NCI-H2196 treated with DMSO at 0.1 percent for 48 hours (cell line): ENCODE results near the gene BORCS8.
A peak's percentile ranks its signal among the peaks of the same experiment; 100 is the strongest.
"Not testable (repeated sequence)": the region's sequence is repeated elsewhere in the genome, so short reads cannot be mapped to it uniquely, and the experiment has no call there.

Experiments
- DNase-seq: peaks from one replicate; lab custom pipeline; 2025; ENCODE audit not compliant: unreplicated experiment; lab: John Stamatoyannopoulos, UW

Gene BORCS8

GRCh38 chr19:19192078-19192882 lies at the start of gene BORCS8, which contains the start of gene RFXANK:
BORCS8 (minus strand) TSS chr19:19192152; CDS start chr19:19192117, 35 bp downstream.
RFXANK (plus strand) TSS chr19:19192258; CDS start chr19:19193947, 1,689 bp downstream.
- DNase-seq: peak; percentile 99

- DNase-seq: no peak
Measured at GRCh38 chr19:19240476-19240875, 48.5 kb upstream of the BORCS8 start.

GRCh38 chr19:19239675-19240074 lies 47.7 kb upstream of the BORCS8 start:
- DNase-seq: no peak

- DNase-seq: no peak
Measured at GRCh38 chr19:19238126-19238894, 46.4 kb upstream of the BORCS8 start.

GRCh38 chr19:19236173-19236572 lies 44.2 kb upstream of the BORCS8 start:
- no peak for DNase-seq

GRCh38 chr19:19234220-19234816 lies 42.4 kb upstream of the BORCS8 start:
- no peak for DNase-seq

GRCh38 chr19:19232261-19232721 lies 40.3 kb upstream of the BORCS8 start:
- DNase-seq: no peak

GRCh38 chr19:19230999-19231398 lies 39.0 kb upstream of the BORCS8 start:
- no peak for DNase-seq

- no peak for DNase-seq
Measured at GRCh38 chr19:19229701-19230100, 37.7 kb upstream of the BORCS8 start.

GRCh38 chr19:19227217-19227616 lies 35.3 kb upstream of the BORCS8 start:
- DNase-seq: no peak

- no peak for DNase-seq
Measured at GRCh38 chr19:19226663-19227062, 34.7 kb upstream of the BORCS8 start.

GRCh38 chr19:19226204-19226603 lies 34.3 kb upstream of the BORCS8 start:
- DNase-seq: no peak

- DNase-seq: peak; percentile 85
Measured at GRCh38 chr19:19224852-19225494, 33.0 kb upstream of the BORCS8 start.

- DNase-seq: no peak
Measured at GRCh38 chr19:19224150-19224851, 32.3 kb upstream of the BORCS8 start.

GRCh38 chr19:19223636-19224035 lies 31.7 kb upstream of the BORCS8 start:
- no peak for DNase-seq

- DNase-seq: no peak
Measured at GRCh38 chr19:19223060-19223459, 31.1 kb upstream of the BORCS8 start.

GRCh38 chr19:19221000-19221399 lies 29.0 kb upstream of the BORCS8 start:
- DNase-seq: not testable (repeated sequence)

GRCh38 chr19:19218911-19219310 lies 27.0 kb upstream of the BORCS8 start:
- no peak for DNase-seq

GRCh38 chr19:19217099-19217498 lies 25.1 kb upstream of the BORCS8 start:
- peak; percentile 12 for DNase-seq

- no peak for DNase-seq
Measured at GRCh38 chr19:19215792-19216191, 23.8 kb upstream of the BORCS8 start.
